Osteocyte (in vitro differentiated cells): Measurements from ENCODE around the gene FAH. TPM values are rescaled to one million over a fixed set of nuclear protein-coding genes. Genes with fewer than 3 reads are reported as not detected.

Experiments used
- DNase-seq: peaks from one replicate; pipeline ENCODE4 v3.0.0; 2021; ENCODE audit warnings: mixed read lengths; ENCODE audit not compliant: unreplicated experiment; ENCODE audit errors: extremely low spot score
- H3K27ac Mint-ChIP-seq: one replicate; pipeline ENCODE4 v1.8.0; 2021; ENCODE audit warnings: mild to moderate bottlenecking, mixed read lengths; ENCODE audit not compliant: unreplicated experiment
- H3K27me3 Mint-ChIP-seq: one replicate; pipeline ENCODE4 v1.8.0; 2021; ENCODE audit warnings: mixed read lengths; ENCODE audit not compliant: unreplicated experiment
- H3K36me3 Mint-ChIP-seq: one replicate; pipeline ENCODE4 v1.8.0; 2021; ENCODE audit warnings: mixed read lengths; ENCODE audit not compliant: unreplicated experiment
- H3K4me1 Mint-ChIP-seq: one replicate; pipeline ENCODE4 v1.8.0; 2021; ENCODE audit warnings: mixed read lengths; ENCODE audit not compliant: unreplicated experiment
- H3K4me3 Mint-ChIP-seq: one replicate; pipeline ENCODE4 v1.8.0; 2021; ENCODE audit warnings: mild to moderate bottlenecking, moderate library complexity, mixed read lengths; ENCODE audit not compliant: unreplicated experiment
- H3K9me3 Mint-ChIP-seq: one replicate; pipeline ENCODE4 v1.8.0; 2021; ENCODE audit warnings: mixed read lengths; ENCODE audit not compliant: unreplicated experiment
- CTCF ChIP-seq: fragments of 200-600 bp; sonication (generic); IDR thresholded peaks from 2 replicates; pipeline ENCODE4 v1.5.0; 2021; ENCODE audit warnings: antibody characterized with exemption, mild to moderate bottlenecking, moderate library complexity
- total RNA-seq: library from RNA; stranded (reverse); gene quantifications from 2 replicates; pipeline ENCODE4 v1.2.1, GENCODE V29; 2021

The FAH gene
- total RNA-seq, 1 donor from 2014 or later = 9.5 TPM

GRCh38 chr15:80191198-80191597 lies 38.4 kb downstream of the FAH start:
- H3K36me3 Mint-ChIP-seq = peaks cover 11% of the 10 kb centered on the region
- H3K4me1 Mint-ChIP-seq = no peaks in the 10 kb centered on the region
- TF ChIP-seq CTCF = no peak
- no peak overlapping the region for H3K27ac Mint-ChIP-seq
- no peak for DNase-seq
- peaks cover 12% of the 10 kb centered on the region for H3K27me3 Mint-ChIP-seq
- no peak overlapping the region for H3K4me3 Mint-ChIP-seq
- H3K9me3 Mint-ChIP-seq = no peaks in the 10 kb centered on the region

- Mint-ChIP-seq H3K36me3 (peaks cover 4% of the 10 kb centered on the region), H3K4me3 (no peak overlapping the region), H3K4me1 (no peaks in the 10 kb centered on the region), H3K27ac (no peak overlapping the region), H3K27me3 (peaks cover 16% of the 10 kb centered on the region), H3K9me3 (no peaks in the 10 kb centered on the region)
- no peak for TF ChIP-seq CTCF
- no peak for DNase-seq
These were observed 39.2 kb downstream of the FAH start for GRCh38 chr15:80191897-80192595.

GRCh38 chr15:80194186-80194585 lies 41.4 kb downstream of the FAH start:
- no peak for DNase-seq
- Mint-ChIP-seq H3K27ac (no peak overlapping the region), H3K4me1 (no peaks in the 10 kb centered on the region), H3K27me3 (peaks cover 35% of the 10 kb centered on the region), H3K4me3 (no peak overlapping the region), H3K36me3 (no peaks in the 10 kb centered on the region), H3K9me3 (no peaks in the 10 kb centered on the region)
- no peak for TF ChIP-seq CTCF

GRCh38 chr15:80194914-80195313 lies 42.1 kb downstream of the FAH start:
- no peaks in the 10 kb centered on the region for H3K36me3 Mint-ChIP-seq
- DNase-seq = no peak
- TF ChIP-seq CTCF = no peak
- no peaks in the 10 kb centered on the region for H3K4me1 Mint-ChIP-seq
- no peak overlapping the region for H3K4me3 Mint-ChIP-seq
- no peaks in the 10 kb centered on the region for H3K9me3 Mint-ChIP-seq
- no peak overlapping the region for H3K27ac Mint-ChIP-seq
- H3K27me3 Mint-ChIP-seq = peaks cover 43% of the 10 kb centered on the region

GRCh38 chr15:80199366-80199765 lies 46.6 kb downstream of the FAH start:
- no peaks in the 10 kb centered on the region for H3K36me3 Mint-ChIP-seq
- no peaks in the 10 kb centered on the region for H3K9me3 Mint-ChIP-seq
- H3K27ac Mint-ChIP-seq = no peak overlapping the region
- no peak overlapping the region for H3K4me3 Mint-ChIP-seq
- no peaks in the 10 kb centered on the region for H3K4me1 Mint-ChIP-seq
- no peak for TF ChIP-seq CTCF
- H3K27me3 Mint-ChIP-seq = peaks cover 57% of the 10 kb centered on the region
- no peak for DNase-seq
